Smooth muscle cell (in vitro differentiated cells): Measurements from ENCODE around the gene KCNN4. TPM values are rescaled to one million over a fixed set of nuclear protein-coding genes. Genes with fewer than 3 reads are reported as not detected.

ENCODE experiments used
- DNase-seq: peaks from one replicate; lab custom pipeline; 2025; ENCODE audit not compliant: unreplicated experiment; lab: John Stamatoyannopoulos, UW
- H2AFZ ChIP-seq: fragments of 200-600 bp; sonication (generic); 2 replicates; pipeline ENCODE4 v1.6.0; 2016; ENCODE audit warnings: antibody characterized with exemption, low read depth, mild to moderate bottlenecking
- H3F3A ChIP-seq: fragments of 200-600 bp; sonication (generic); 2 replicates; pipeline ENCODE4 v1.6.0; 2017; ENCODE audit warnings: antibody characterized with exemption, low read depth
- H3K27ac ChIP-seq: fragments of 200-600 bp; sonication (generic); 2 replicates; pipeline ENCODE4 v1.5.1; 2016; ENCODE audit warnings: low read depth, mild to moderate bottlenecking
- H3K27me3 ChIP-seq: fragments of 200-600 bp; sonication (generic); 2 replicates; pipeline ENCODE4 v1.6.1; 2016; ENCODE audit warnings: low read depth, mild to moderate bottlenecking
- H3K36me3 ChIP-seq: fragments of 200-600 bp; sonication (generic); 2 replicates; pipeline ENCODE4 v1.5.1; 2016; ENCODE audit warnings: low read depth
- H3K4me1 ChIP-seq: fragments of 200-600 bp; sonication (generic); 2 replicates; pipeline ENCODE4 v1.5.1; 2016; ENCODE audit warnings: low read depth
- H3K4me2 ChIP-seq: fragments of 200-600 bp; sonication (generic); 2 replicates; pipeline ENCODE4 v1.6.0; 2016; ENCODE audit warnings: mild to moderate bottlenecking
- H3K4me3 ChIP-seq: fragments of 200-600 bp; sonication (generic); 2 replicates; pipeline ENCODE4 v1.5.1; 2016; ENCODE audit warnings: mild to moderate bottlenecking
- H3K79me2 ChIP-seq: fragments of 200-600 bp; sonication (generic); 2 replicates; pipeline ENCODE4 v1.6.0; 2016; ENCODE audit warnings: low read depth, mild to moderate bottlenecking
- H3K9ac ChIP-seq: fragments of 200-600 bp; sonication (generic); 2 replicates; pipeline ENCODE4 v1.6.0; 2016; ENCODE audit warnings: low read depth
- H3K9me3 ChIP-seq: fragments of 200-600 bp; sonication (generic); replicated peaks from 2 replicates; pipeline ENCODE4 v1.5.1; 2016; ENCODE audit warnings: low read depth
- H4K20me1 ChIP-seq: fragments of 200-600 bp; sonication (generic); 2 replicates; pipeline ENCODE4 v1.6.0; 2016; ENCODE audit warnings: low read depth
- CTCF ChIP-seq: fragments of 200-600 bp; sonication (generic); IDR thresholded peaks from 2 replicates; pipeline ENCODE4 v1.5.1; 2017; ENCODE audit warnings: borderline replicate concordance, mild to moderate bottlenecking, antibody characterized with exemption; ENCODE audit not compliant: insufficient read depth, poor library complexity, severe bottlenecking
- WGBS: methylation state at CpG from one replicate; pipeline ENCODE4 v1.1.7; 2016; ENCODE audit warnings: low lambda C conversion rate; 5-methylcytosine and 5-hydroxymethylcytosine counted together
- polyA plus RNA-seq: library from polyadenylated mRNA; unstranded; fragments of >200 nt; fragmentation: Nextera tagmentation; extraction: Ambion mirVana; gene quantifications from 2 replicates; pipeline ENCODE4 v1.2.1, GENCODE V29; 2016
- total RNA-seq: library from RNA; depleted of rRNA; stranded (reverse); fragments of >200 nt; gene quantifications from 2 replicates; pipeline ENCODE4 v1.2.3, GENCODE V29; 2014

KCNN4 gene
- total and polyA plus RNA-seq, 2 experiments from 2014 or later, result 1.7 to 4.0 TPM

DNA sequence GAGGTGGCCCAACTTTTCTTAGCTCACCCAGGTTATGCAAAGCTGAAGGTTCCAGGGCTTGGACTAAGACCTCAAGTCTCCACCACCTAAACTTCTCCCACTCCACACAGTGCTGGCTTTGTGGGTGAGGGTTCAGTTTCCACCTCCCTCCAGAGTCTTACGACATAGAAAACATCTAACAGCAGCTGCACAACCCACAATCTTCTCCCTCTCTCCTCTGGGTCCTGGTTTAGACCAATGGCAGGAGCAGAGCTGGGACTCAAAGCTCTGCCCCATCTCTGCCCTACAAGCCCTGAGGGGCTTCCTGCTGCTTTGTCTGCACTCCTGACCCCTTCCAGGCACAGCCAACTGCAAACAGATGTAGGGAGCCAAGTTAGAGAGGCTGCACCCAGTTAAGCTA lies 48.9 kb downstream of the KCNN4 start:
- H3K4me1 ChIP-seq, result no peaks in the 10 kb centered on the region
- no peak for TF ChIP-seq CTCF
- no peaks in the 10 kb centered on the region for H4K20me1 ChIP-seq
- no peaks in the 10 kb centered on the region for H3F3A ChIP-seq
- no peak overlapping the region for H3K9ac ChIP-seq
- H3K4me2 ChIP-seq, result no peak overlapping the region
- no peak overlapping the region for H3K27ac ChIP-seq
- no peaks in the 10 kb centered on the region for H3K36me3 ChIP-seq
- H2AFZ ChIP-seq, result no peak overlapping the region
- DNase-seq, result no peak
- H3K9me3 ChIP-seq, result no peaks in the 10 kb centered on the region
- H3K27me3 ChIP-seq, result no peaks in the 10 kb centered on the region
- H3K79me2 ChIP-seq, result no peaks in the 10 kb centered on the region
- H3K4me3 ChIP-seq, result no peak overlapping the region
- WGBS, result 92% methylated on average over 1 of the region's 1 CpG

- Histone ChIP-seq H3K4me3 (no peak overlapping the region), H3K4me1 (no peaks in the 10 kb centered on the region), H3K36me3 (no peaks in the 10 kb centered on the region), H3F3A (no peaks in the 10 kb centered on the region), H3K79me2 (no peaks in the 10 kb centered on the region), H3K27ac (no peak overlapping the region), H3K9ac (no peak overlapping the region), H2AFZ (no peak overlapping the region), H3K4me2 (no peak overlapping the region), H4K20me1 (no peaks in the 10 kb centered on the region), H3K9me3 (no peaks in the 10 kb centered on the region), H3K27me3 (no peaks in the 10 kb centered on the region)
- no peak for TF ChIP-seq CTCF
- DNase-seq, result no peak
- 96% methylated on average over 14 of the region's 14 CpGs for WGBS
These were observed 49.4 kb downstream of the KCNN4 start for GRCh38 chr19:43731346-43731745.

- no peak overlapping the region for H2AFZ ChIP-seq
- no peak overlapping the region for H3K9ac ChIP-seq
- H3F3A ChIP-seq, result no peaks in the 10 kb centered on the region
- H3K79me2 ChIP-seq, result no peaks in the 10 kb centered on the region
- H3K27me3 ChIP-seq, result no peaks in the 10 kb centered on the region
- H3K27ac ChIP-seq, result no peak overlapping the region
- WGBS, result 95% methylated on average over 5 of the region's 5 CpGs
- H3K4me3 ChIP-seq, result no peak overlapping the region
- no peaks in the 10 kb centered on the region for H4K20me1 ChIP-seq
- H3K4me1 ChIP-seq, result no peaks in the 10 kb centered on the region
- H3K9me3 ChIP-seq, result no peaks in the 10 kb centered on the region
- H3K36me3 ChIP-seq, result no peaks in the 10 kb centered on the region
- H3K4me2 ChIP-seq, result no peak overlapping the region
- no peak for DNase-seq
- TF ChIP-seq CTCF, result no peak
These were observed 50.9 kb downstream of the KCNN4 start for GRCh38 chr19:43729919-43730318.

DNA sequence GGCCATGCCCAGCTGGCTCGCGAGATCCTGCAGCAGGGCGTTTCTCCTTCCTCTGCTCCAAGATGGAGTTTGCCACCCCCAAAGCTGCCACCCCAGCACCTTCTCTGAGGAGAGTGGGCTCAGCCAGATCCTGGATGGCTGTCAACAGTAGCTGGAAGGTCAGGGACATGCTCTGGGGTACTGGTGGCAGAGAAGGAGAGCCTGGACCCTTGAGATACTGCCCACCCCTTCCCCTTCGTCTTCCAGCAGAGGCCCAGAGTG lies 53.2 kb downstream of the KCNN4 start:
- no peak for DNase-seq
- 97% methylated on average over 4 of the region's 4 CpGs for WGBS
- no peaks in the 10 kb centered on the region for H3K36me3 ChIP-seq
- no peaks in the 10 kb centered on the region for H3F3A ChIP-seq
- H4K20me1 ChIP-seq, result no peaks in the 10 kb centered on the region
- H3K4me1 ChIP-seq, result no peaks in the 10 kb centered on the region
- no peak overlapping the region for H3K27ac ChIP-seq
- H3K4me2 ChIP-seq, result no peak overlapping the region
- H3K9ac ChIP-seq, result no peak overlapping the region
- no peak for TF ChIP-seq CTCF
- no peaks in the 10 kb centered on the region for H3K9me3 ChIP-seq
- no peaks in the 10 kb centered on the region for H3K79me2 ChIP-seq
- no peaks in the 10 kb centered on the region for H3K27me3 ChIP-seq
- H3K4me3 ChIP-seq, result no peak overlapping the region
- no peak overlapping the region for H2AFZ ChIP-seq
